Dermis microvascular lymphatic vessel endothelial cell (primary cell): ENCODE results near the gene INTS6L. TPM values are rescaled to one million over a fixed set of nuclear protein-coding genes. Genes with fewer than 3 reads are reported as not detected.
A peak's percentile ranks its signal among the peaks of the same experiment; 100 is the strongest.

Source experiments
- DNase-seq, 2 donors: peaks; one replicate each; pipeline versions ENCODE4 v3.0.0 to v3.0.0-alpha.2; 2010; ENCODE audit warnings: low read depth in 2 of 2
- total RNA-seq: library from RNA; depleted of rRNA; stranded (reverse); fragments of >200 nt; gene quantifications from 2 replicates; pipeline ENCODE4 v1.2.1, GENCODE V29; 2014

INTS6L gene, protein sequence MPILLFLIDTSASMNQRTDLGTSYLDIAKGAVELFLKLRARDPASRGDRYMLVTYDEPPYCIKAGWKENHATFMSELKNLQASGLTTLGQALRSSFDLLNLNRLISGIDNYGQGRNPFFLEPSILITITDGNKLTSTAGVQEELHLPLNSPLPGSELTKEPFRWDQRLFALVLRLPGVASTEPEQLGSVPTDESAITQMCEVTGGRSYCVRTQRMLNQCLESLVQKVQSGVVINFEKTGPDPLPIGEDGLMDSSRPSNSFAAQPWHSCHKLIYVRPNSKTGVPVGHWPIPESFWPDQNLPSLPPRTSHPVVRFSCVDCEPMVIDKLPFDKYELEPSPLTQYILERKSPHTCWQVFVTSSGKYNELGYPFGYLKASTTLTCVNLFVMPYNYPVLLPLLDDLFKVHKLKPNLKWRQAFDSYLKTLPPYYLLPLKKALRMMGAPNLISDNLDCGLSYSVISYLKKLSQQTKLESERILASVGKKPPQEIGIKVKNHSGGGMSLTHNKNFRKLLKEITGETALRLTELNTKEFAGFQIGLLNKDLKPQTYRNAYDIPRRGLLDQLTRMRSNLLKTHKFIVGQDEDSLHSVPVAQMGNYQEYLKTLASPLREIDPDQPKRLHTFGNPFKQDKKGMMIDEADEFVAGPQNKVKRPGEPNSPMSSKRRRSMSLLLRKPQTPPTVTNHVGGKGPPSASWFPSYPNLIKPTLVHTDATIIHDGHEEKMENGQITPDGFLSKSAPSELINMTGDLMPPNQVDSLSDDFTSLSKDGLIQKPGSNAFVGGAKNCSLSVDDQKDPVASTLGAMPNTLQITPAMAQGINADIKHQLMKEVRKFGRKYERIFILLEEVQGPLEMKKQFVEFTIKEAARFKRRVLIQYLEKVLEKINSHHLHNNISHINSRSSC
- total RNA-seq: 0.63 and 0.77 TPM in 2 replicates

DNA sequence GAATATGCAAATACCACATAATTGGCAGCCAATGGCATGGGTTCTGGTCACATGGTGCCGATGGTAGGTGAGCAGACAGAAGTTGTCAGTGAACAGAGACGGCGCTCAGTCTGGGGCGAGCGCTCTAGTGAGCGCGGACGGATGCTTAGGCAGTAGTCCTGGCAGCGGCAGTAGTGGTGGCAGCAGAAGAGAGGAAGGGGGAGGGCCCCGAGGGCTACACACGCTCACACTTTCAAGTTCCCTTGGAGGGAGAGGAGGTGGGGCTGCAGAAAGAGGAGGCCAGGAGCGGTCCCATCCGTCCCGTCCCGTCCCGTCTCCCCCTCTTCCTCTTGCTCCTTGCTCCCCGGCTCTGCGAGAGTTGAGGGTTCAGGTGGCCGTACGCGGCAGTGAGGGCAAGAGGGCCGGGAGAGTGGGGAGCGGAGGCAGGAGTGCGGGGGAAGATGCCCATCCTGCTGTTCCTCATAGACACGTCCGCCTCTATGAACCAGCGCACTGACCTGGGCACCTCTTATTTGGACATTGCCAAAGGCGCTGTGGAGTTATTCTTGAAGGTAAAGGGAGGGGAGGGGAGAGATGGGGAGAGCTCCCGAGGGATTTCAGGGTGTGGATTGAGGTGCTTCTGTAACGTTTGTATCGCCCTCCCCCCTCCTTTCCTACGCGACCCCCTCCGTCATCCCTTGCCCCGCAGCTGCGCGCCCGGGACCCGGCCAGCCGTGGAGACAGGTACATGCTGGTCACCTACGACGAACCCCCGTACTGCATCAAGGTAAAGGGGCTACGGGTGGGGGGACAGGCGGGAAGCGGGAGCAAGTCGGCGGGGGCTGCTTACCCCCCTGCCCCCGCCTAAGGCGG lies at the start of gene INTS6L:
INTS6L (plus strand) TSS at position 108 of the 852 bp plus-strand sequence; CDS start at position 441, 333 bp downstream.
- DNase-seq: peak; percentile 16 to 86

DNA sequence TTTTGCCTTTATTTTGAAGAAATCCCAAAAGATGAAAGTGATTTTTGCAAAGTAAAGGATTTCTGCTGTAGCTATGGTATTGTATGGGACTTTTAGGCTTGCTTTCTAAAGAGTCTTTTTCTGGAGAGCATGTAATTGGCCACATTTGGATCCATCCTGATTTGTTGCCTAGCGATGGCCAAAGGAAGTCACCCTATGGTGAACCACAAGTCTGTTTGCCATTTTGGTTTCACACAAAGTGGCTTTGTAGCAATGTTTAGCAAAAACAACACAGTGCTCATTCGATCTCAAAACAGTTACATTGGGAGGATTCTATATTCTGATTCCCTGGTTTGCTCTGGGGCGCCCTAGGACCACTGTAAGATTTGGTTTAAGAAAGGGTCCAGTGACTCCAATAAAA lies 44.1 kb upstream of the INTS6L start:
- no peak for DNase-seq

DNA sequence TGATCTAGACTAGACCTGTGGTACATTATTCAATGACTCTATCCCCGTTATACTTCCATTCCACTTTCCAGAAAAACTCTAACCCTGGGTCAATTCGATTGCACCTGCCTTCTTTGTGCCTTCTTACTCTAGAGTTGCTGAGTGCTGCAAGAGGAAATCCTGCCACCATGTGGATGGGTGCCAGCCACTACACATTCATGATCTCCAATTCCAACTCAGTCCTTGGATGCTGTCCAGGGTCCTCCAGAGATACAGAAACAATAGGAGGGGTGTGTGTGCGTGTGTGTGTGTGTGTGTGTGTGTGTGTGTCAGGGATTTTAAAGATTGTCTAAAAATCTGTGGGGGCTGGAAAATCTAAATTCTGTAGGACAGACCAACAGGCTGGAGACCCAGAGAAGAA lies 42.9 kb upstream of the INTS6L start:
- peak; percentile 85 to 86 for DNase-seq

DNA sequence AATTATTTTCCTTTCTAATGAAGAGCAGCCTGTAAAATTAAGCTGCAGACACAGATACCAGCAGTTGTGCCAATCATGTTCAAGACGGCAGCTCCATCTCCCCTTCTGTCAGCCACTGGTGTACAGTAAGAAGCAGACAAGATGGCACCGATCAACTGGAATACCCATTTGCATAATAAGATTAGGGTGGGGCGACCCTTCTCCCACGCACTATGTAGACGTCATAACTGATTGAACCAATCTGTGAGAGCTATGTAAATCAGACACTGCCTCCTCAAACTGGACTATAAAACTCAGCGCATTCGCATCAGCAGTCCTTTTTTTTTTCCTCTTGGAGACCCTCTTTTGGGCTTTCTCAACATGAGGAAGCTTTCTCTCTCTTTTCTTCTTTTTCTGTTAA lies 40.4 kb upstream of the INTS6L start:
- DNase-seq: no peak

DNA sequence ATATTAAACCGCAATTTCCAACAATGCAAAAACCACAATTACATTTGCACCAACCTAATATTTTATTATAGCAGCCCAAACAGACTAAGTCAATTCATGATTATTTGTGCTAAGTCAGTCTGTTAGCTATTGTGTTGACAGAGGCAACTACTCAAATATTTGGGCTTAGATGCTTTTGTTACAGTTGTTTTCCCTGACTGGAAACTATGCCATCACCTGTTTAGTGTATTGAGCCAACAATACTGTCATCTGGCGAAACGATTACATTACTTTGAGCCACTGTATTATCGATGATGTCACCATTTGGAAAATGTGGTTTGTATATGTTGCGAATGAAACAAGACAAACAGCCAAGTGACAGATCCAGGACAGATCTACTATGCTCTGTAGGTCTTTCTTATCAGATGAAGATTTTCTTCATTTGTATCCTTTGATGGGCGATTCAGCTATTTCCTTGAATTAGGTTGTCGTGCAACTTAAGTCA lies 38.7 kb upstream of the INTS6L start:
- DNase-seq: no peak

DNA sequence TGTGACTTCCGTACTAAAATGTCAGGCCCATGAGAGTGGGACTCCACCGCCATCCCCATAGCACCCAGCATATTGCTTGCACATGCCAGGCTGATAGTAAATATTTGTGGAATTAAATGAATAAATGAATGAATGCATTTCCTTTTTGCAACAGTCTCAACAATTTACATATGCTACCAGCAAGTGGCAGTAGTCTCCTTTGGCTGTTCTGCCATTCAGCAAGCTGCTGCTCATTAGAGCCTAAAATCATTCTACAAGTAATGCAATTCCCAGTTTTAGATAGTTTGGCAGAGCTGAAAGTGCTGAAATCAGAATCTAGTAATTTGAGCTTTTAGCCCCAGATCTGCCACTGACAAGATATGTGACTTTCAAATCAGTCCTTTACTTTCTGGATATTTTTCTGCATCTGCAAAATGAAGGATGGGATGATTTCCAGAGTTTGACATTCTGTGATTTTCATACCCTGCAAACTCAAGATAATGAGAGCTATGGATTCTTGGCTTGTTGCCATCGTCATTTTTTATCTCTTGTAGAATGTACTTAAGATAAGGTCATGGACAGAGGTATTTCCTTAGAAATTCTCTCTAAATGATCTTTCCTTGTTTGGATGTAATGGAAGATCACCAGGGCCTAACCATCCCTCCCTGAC lies 35.7 kb upstream of the INTS6L start:
- peak; percentile 7 to 39 for DNase-seq

DNA sequence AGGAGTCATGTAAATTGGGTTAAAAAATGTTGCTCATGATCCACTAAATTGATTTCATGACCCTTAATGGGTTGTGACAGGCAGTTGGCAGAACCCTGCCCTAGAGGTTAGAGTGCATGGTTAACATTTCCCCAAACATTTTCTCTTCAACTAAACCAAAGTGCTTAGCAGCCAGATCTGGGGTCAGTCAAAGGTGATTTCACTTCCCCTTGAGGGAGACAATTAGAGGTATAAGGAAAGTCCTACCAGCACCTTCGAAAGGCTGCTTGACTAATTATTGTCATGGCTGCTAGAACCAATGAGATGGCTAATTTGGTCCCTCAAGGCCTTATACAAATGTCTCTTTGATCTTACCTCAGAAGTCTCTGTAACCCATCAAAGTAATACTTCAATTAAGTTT lies 30.9 kb upstream of the INTS6L start:
- DNase-seq: no peak

DNA sequence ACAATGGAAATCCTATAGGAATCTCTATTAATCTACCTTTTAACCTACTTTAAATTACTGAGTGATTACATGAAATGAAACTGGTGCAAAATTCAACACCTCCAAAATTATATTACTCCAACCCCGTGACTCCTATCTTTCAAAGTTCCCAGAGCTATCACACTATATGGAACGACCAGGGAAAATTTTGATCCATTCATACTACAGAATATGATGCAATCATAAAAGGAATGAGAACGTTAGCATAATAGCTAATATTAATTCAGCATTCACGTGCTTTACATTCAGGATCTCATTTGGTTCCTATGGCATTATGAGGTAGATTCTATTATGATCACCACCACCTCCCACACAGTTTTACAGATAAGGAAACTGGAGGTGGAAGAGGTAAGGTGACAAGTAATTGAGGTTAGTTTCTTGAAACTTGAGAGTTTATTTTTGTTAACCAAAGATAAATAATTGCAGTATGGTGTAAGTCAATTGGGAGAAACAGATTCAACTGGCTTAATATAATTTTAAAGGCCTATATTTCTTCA lies 29.4 kb upstream of the INTS6L start:
- DNase-seq: no peak

DNA sequence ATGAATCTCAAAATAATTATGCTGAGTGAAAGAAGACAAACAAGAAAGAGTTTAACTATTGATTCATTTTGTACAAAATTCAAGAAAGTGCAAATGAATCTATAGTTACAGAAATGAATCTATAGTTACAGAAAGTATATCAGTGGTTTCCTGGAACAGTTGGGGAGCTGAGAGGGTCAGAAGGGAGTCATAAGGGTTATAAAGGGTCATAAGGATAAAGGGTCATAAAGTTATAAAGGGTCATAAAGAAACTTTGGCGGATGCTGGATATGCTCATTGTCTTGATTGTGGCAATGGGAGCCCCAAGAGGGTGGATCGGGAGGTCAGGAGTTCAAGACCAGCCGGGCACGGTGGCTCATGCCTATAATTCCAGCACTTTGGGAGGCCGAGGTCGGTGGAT lies 26.0 kb upstream of the INTS6L start:
- DNase-seq: no peak

DNA sequence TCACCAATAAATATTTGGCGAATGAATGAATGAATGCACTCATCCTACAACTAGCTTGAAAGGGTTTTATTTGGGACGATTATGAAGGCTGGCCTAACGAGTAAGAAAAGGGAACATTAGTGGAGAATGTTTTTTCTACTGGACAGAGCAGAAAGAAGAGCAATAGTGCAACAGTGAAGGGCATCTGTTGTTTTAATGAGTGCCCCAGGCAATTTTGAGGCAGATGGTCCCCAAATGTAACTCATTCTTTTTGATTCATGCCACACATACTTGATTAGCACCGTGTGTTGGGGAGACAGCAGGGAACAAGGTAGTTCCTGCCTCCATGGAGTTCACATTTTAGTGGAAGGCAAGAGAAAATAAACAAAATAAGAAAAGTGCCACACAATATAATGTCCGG lies 22.7 kb upstream of the INTS6L start:
- DNase-seq: no peak

DNA sequence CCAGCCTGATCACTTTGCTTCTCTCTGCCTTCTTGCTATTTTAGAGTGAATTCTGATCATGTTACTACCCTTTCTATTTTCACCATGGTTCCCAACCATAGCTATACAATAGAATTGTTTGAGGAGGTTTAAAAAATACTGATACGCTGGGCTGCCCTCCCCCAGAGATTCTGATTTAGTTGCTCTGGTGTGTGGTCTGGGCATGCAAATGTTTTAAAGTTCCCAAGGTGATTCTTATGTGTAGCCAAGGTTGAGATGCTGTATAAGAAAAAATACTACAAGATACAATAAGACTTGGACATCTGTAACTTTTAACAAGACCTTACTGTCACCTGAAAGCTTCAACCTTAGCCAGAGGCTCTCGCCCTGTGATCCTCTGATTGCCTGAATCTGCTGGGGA lies 22.2 kb upstream of the INTS6L start:
- DNase-seq: no peak

DNA sequence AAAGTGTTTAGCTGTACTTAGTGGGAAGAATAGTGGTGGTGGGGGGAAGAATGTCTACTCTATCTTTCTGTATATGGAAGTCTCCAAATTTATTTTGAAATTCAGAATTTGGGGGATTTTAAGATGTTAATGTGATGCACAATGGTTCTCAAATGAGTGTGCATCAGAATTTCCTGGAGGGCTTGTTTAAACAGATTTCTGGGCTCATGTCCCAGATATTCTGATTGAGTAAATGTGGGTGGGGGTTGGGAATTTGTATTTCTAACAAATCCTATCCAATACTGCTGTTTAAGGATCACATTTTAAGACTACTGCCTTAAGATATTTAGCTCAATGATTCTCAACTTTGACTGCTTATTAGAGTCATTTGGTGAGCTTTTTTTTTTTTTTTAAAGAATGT lies 15.1 kb upstream of the INTS6L start:
- DNase-seq: no peak

DNA sequence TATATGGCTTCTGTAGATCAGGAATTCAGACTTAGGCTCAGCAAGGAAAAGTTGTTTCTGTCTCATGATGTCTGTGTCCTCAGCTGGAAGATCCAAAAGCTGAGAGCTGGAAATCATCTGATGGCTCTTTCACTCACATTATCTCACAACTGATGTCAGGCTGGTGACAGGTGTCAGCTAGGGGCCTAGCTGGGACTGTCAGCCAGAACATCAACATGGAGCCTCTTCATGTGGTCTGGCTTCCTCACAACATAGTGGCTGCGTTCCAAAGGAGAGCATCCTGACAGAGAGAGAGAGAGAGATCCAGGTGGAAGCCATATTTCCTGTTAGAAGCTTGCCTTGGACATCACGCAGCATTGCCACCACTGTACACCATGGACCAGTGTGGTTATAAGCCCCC lies 10.6 kb upstream of the INTS6L start:
- no peak for DNase-seq

DNA sequence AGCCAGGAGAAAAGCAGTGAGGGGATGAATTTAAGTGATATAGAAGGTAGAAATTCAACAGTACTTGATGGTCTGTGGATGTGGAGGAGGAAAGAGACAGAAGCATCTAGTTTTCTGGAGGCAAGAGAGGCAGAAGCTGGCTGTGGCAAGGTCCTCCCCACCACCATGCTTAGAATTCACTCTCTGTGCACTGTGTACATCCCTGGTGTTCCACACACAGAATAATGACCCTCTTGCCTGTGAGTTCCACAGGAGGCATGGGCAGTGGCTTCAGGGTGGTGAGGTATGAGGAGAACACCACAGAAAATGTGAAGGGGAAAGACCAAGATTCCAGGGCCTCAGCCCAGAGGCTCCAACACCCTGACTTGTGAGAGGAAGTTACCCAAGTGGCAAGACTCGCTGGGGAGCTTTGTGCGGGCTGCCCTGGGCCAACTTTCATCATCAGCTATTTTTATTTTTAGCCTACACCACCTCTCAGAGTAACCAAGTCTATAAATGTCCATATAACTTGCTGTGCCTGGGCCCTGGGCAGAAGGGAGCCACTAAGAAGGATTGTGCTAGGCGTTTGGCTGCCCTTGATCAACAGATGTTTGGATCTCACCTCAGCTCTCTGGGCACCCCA lies 7.8 kb upstream of the INTS6L start:
- DNase-seq: no peak

DNA sequence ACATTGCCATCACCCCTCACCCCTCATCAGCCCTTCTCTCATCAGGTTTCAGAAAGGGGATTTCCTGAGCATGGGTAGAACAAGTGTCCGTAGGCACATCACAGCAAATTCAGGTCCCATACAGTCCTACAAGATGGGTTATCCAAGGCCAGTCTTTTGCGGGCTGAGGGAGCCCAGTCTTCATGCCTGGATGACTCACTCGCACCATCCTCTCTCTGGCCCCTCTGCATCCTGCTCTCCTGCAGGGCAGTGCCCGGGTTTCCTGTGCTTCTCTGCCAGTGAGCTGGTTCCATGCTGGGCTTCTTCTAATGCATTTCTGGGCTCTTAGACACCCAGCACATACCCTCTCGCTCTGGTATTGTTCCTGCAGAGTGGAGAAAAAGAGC lies 7.3 kb upstream of the INTS6L start:
- peak in 1 of 2 donors; percentile 2 for DNase-seq

DNA sequence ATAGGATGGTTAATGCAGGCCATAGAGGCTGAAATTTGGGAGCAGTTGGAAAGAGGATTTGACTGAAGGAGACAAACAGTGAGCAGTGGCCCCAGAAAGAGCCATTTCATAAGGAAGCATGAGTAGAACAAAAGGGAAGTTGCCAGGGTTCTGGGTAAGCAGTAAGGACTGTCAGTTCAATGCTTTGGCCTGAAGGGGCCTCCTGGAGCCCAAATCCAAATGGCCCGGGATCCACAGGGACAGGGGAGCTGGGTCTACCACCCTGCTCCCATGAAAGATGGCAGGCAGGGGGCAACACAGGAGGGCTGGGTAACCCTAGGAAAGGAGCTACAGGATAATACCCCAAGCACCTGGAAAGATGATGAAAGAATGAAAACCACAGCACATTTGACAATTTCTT lies 4.1 kb upstream of the INTS6L start:
- no peak for DNase-seq

DNA sequence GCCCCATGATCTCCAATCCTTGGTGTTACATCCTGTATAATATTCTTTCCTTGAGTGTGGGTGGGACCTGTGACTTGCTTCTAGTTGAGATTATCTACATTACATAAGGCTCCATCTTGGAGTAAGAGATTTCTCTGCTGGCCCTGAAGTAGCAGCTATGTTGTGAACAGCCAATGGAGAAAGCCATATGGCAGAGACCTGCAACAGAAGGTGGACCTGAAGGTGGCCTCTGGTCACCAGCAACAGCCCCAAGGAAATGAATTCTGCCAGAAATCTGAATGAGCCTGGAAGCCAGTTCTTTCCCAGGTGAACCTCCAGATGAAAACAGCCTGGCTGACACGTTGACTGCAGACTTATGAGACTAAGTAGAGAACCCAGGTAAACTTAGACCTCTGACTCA lies 2.3 kb upstream of the INTS6L start:
- DNase-seq: no peak

DNA sequence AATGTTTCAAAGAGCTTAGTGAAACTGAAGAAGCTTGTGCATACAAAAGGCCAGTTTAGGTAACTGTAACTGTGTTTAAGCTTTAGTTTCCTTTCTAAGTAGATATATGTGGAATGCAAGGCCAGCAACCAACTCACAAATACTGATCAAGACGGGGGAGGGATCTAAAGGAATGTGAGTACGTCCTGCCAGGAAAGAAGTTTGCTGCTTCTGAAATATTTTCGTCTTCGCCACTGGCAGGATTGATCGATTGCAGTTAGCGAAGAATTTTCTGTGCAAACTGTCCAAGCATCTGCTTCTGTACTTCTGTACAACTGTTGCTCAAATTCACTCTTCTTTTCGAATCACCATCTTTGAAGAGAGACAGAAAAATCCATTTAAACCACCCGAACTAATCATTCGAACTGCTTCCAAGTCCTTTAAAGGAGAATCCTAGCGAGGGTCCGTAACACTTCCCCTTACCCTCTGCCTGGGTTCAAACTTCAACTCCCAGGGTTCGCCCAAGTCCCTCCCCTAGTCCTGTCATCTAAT lies 373 bp upstream of the INTS6L start:
- peak in 1 of 2 donors; percentile 4 for DNase-seq

DNA sequence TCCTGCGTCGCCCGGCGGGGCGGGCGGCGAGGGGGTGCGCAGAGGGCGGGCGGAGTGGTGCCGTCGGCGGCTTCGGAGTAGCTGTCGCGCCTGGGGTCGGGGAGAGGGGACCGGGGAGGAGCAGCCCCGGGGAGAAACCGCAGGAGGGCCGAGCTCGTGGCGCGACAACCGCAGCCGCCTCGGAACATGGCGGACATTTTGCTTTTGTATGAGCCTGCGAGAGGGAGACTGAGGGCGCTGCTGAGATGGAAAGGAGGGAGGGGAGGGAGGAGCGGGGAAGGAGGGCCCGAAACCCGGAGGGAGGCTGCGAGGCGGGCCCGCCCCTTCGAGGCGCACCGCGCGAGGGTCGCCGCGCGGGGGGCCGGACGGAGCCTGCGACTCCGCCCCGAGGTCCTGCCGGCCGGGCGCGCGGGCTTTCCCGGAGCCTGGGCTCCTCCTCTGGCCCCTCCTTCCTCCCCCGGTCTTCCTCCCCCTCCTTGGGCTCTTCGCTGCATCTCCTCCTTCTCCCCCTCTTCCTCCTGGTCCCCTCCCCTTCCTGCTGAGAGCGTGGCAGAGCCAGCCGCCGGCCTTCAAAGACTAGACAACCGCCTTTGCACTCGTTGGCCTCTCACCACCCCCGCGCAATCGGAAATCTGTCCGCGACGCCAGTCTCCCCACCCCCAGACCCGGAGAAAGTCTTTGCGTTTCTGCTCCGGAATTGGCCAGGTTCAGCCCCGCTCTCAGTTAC lies 1.1 kb downstream of the INTS6L start:
- DNase-seq: peak in 1 of 2 donors; percentile 81
